Prostate gland (tissue), 2 donors: Measurements from ENCODE around the gene E2F4.

Source experiments
- CTCF ChIP-seq, 4 experiments: fragments of 200-600 bp in 2 of 4; fragments of 450-650 bp in 2 of 4; sonication (generic) in 2 of 4; IDR thresholded peaks; 1 replicate in 3 of 4; 2 replicates in 1 of 4; pipeline ENCODE4 v1.5.1; 2016 to 2019; ENCODE audit warnings: antibody characterized with exemption in 4 of 4, mild to moderate bottlenecking in 2 of 4, moderate library complexity in 2 of 4
- POLR2AphosphoS5 ChIP-seq: sonication (generic); formaldehyde crosslinking; IDR thresholded peaks from one replicate; pipeline ENCODE4 v1.6.1; 2017; ENCODE audit warnings: antibody characterized with exemption

GRCh38 chr16:67170949-67171649, 20.9 kb upstream of the E2F4 start:
- TF ChIP-seq CTCF (IDR thresholded peaks at IDR 0.05) (no peak), POLR2AphosphoS5 (no peak)
